ENCODE results near the gene CAPN13.

Gene CAPN13

DNA sequence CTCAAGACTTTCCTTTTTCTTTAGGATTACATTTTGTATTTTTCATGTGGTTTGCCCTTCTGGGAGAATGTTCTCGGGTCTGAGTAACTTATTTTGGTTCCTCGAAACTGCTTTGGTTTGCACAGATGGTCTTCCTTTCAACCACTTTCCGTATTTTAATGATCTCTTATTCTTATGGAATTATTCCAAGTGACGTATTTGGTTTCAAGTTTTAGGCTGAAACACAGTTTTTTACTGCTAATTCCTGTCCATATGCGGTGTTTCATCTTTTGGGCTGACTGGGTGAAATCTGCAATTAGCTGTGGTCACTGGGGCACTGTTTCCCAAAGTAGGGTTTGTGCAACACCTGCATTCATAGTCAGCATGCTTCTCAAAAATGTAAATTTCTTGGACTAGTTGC lies 122.7 kb downstream of the CAPN13 start:
- no peaks in the 10 kb centered on the region for H3K79me2 ChIP-seq (ENCODE audit: insufficient read depth, low read length)
- no peak overlapping the region for H2AFZ ChIP-seq (ENCODE audit: low read length)
- H3K9ac ChIP-seq (ENCODE audit: low read length) = no peak overlapping the region
- H3K4me2 ChIP-seq (ENCODE audit: low read length) = no peak overlapping the region
- no peaks in the 10 kb centered on the region for H4K20me1 ChIP-seq (ENCODE audit: insufficient read depth, low read length)
- no peaks in the 10 kb centered on the region for H3K36me3 ChIP-seq (ENCODE audit: insufficient read depth, low read length)
- H3F3A ChIP-seq (ENCODE audit: insufficient read depth, low read length) = no peaks in the 10 kb centered on the region
- no peak overlapping the region for H3K4me3 ChIP-seq (ENCODE audit: low read depth, low read length, poor library complexity, severe bottlenecking)
- H3K27ac ChIP-seq (ENCODE audit: low read depth, low read length, poor library complexity, severe bottlenecking) = no peak overlapping the region
- TF ChIP-seq, protein P1, sequence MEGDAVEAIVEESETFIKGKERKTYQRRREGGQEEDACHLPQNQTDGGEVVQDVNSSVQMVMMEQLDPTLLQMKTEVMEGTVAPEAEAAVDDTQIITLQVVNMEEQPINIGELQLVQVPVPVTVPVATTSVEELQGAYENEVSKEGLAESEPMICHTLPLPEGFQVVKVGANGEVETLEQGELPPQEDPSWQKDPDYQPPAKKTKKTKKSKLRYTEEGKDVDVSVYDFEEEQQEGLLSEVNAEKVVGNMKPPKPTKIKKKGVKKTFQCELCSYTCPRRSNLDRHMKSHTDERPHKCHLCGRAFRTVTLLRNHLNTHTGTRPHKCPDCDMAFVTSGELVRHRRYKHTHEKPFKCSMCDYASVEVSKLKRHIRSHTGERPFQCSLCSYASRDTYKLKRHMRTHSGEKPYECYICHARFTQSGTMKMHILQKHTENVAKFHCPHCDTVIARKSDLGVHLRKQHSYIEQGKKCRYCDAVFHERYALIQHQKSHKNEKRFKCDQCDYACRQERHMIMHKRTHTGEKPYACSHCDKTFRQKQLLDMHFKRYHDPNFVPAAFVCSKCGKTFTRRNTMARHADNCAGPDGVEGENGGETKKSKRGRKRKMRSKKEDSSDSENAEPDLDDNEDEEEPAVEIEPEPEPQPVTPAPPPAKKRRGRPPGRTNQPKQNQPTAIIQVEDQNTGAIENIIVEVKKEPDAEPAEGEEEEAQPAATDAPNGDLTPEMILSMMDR (IDR thresholded peaks at IDR 0.05; ENCODE audit: low read length) = no peak
- TF ChIP-seq EZH2 (IDR thresholded peaks at IDR 0.05; ENCODE audit: borderline replicate concordance, low read length) = no peak
- no peaks in the 10 kb centered on the region for H3K9me3 ChIP-seq (ENCODE audit: low read length)
- no peaks in the 10 kb centered on the region for H3K9me2 ChIP-seq (ENCODE audit: low read depth, low read length)
- no peaks in the 10 kb centered on the region for H3K27me3 ChIP-seq (ENCODE audit: insufficient read depth, low read length)
- peaks cover 6% of the 10 kb centered on the region for H3K4me1 ChIP-seq (ENCODE audit: insufficient read depth, low read length, severe bottlenecking)

DNA sequence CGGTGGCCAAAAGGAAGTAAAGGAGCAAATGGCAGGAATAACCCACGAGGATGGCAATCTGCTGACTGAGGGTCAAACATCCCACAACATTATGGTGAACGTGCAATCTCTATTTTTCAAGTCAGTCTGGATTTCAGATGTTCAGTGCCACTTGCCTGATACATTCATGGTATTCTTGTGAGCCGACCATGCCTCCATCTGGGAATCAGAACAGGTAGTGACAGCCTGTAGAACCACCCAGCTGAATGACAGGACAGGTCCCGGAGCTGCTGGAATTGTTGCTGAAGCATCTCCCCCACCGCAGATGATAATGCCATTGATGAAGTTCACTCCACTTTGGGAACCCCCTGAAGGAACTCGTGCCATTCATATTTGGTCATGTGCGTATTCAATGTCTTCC lies 123.2 kb downstream of the CAPN13 start:
- Histone ChIP-seq H3K9me3 (ENCODE audit: low read length) (no peaks in the 10 kb centered on the region), H3K9ac (ENCODE audit: low read length) (no peak overlapping the region), H3K4me3 (ENCODE audit: low read depth, low read length, poor library complexity, severe bottlenecking) (no peak overlapping the region), H3K4me2 (ENCODE audit: low read length) (no peak overlapping the region), H3K79me2 (ENCODE audit: insufficient read depth, low read length) (no peaks in the 10 kb centered on the region), H3K36me3 (ENCODE audit: insufficient read depth, low read length) (no peaks in the 10 kb centered on the region), H3K9me2 (ENCODE audit: low read depth, low read length) (no peaks in the 10 kb centered on the region), H3F3A (ENCODE audit: insufficient read depth, low read length) (no peaks in the 10 kb centered on the region), H4K20me1 (ENCODE audit: insufficient read depth, low read length) (no peaks in the 10 kb centered on the region), H3K27ac (ENCODE audit: low read depth, low read length, poor library complexity, severe bottlenecking) (no peak overlapping the region), H3K4me1 (ENCODE audit: insufficient read depth, low read length, severe bottlenecking) (peaks cover 6% of the 10 kb centered on the region), H2AFZ (ENCODE audit: low read length) (no peak overlapping the region), H3K27me3 (ENCODE audit: insufficient read depth, low read length) (no peaks in the 10 kb centered on the region)
- no peak for TF ChIP-seq EZH2 (IDR thresholded peaks at IDR 0.05; ENCODE audit: borderline replicate concordance, low read length)
- TF ChIP-seq, protein P1 (IDR thresholded peaks at IDR 0.05; ENCODE audit: low read length) = no peak

DNA sequence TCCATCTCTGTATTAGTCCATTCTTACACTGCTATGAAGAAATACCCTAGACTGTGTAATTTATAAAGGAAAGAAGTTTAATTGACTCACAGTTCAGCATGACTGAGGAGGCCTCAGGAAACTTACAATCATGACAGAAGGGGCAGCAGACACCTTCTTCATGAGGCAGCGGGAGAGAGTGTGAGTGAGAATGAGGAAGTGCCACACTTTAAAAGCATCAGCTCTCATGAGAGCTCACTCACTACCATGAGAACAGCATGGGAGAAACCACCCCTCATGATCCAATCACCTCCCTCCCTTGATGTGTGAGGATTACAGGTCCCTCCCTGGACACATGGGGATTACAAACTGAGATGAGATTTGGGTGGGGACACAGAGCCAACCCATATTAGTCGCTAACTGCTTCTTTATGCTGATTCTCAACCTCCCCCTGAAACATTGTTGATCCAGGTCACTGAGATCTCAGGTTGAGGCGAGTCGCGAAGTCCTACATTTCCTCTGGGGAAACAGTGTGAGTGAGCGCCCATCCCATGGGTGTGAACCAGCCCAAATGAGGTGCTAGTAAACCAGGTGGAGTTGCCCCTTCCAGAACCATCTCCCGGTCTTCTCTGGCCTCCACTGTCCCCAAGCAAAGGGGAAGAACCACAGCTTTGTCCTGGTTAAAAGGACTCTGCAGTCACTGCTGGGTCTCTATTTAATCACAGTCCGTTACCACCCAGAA lies 123.8 kb downstream of the CAPN13 start:
- Histone ChIP-seq H2AFZ (ENCODE audit: low read length) (peak overlapping the region; percentile 70; the same call in 1 of the 2 replicates), H3K79me2 (ENCODE audit: insufficient read depth, low read length) (no peaks in the 10 kb centered on the region), H4K20me1 (ENCODE audit: insufficient read depth, low read length) (no peaks in the 10 kb centered on the region), H3K4me3 (ENCODE audit: low read depth, low read length, poor library complexity, severe bottlenecking) (no peak overlapping the region), H3F3A (ENCODE audit: insufficient read depth, low read length) (no peaks in the 10 kb centered on the region), H3K36me3 (ENCODE audit: insufficient read depth, low read length) (no peaks in the 10 kb centered on the region), H3K9me3 (ENCODE audit: low read length) (no peaks in the 10 kb centered on the region), H3K9me2 (ENCODE audit: low read depth, low read length) (no peaks in the 10 kb centered on the region), H3K27me3 (ENCODE audit: insufficient read depth, low read length) (no peaks in the 10 kb centered on the region), H3K4me2 (ENCODE audit: low read length) (peak overlapping the region; percentile 37; the same call in 1 of the 2 replicates), H3K9ac (ENCODE audit: low read length) (no peak overlapping the region), H3K27ac (ENCODE audit: low read depth, low read length, poor library complexity, severe bottlenecking) (no peak overlapping the region), H3K4me1 (ENCODE audit: insufficient read depth, low read length, severe bottlenecking) (peaks cover 6% of the 10 kb centered on the region)
- TF ChIP-seq, protein P1 (IDR thresholded peaks at IDR 0.05; ENCODE audit: low read length) = no peak; the same call in 1 of the 2 replicates
- TF ChIP-seq EZH2 (IDR thresholded peaks at IDR 0.05; ENCODE audit: borderline replicate concordance, low read length) = no peak
